ENCODE results near the gene ECE1. TPM values are rescaled to one million over a fixed set of nuclear protein-coding genes. Genes with fewer than 3 reads are reported as not detected.
"Not testable (repeated sequence)": the region's sequence is repeated elsewhere in the genome, so short reads cannot be mapped to it uniquely, and the experiment has no call there.

ECE1 gene
- total RNA-seq, 1 donor from 2014 or later, result 90.9 TPM

DNA sequence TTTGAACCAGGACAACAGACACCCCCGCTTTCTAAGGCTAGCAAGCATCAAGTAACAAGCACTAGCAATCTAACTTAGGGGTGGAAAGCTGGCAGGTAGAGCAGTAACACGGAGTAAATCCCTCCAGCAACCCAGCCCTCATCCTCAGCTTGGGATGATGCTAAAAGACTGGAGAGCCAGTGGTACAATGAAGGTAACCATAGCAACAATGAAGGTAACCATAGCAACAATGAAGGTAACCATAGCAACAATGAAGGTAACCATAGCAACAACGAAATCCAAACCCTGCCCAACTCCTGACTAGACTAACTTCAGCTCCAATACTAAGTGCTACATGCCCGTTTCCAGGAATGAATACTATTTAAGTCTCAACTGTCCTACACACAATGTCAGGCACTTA lies 91.3 kb downstream of the ECE1 start:
- H3K4me3 ChIP-seq, result no peak overlapping the region
- intact Hi-C loops (cut with DNase I), result no loop called here
- H3K36me3 ChIP-seq, result no peaks in the 10 kb centered on the region
- ATAC-seq, result no peak
- no peaks in the 10 kb centered on the region for H3K9me3 ChIP-seq
- H3K4me1 ChIP-seq, result no peaks in the 10 kb centered on the region
- DNase-seq, result no peak
- H3K27me3 ChIP-seq (ENCODE audit: low read depth), result no peaks in the 10 kb centered on the region
- no peak for TF ChIP-seq CTCF (IDR thresholded peaks at IDR 0.05)
- no peak overlapping the region for H3K27ac ChIP-seq

- Histone ChIP-seq H3K9me3 (no peaks in the 10 kb centered on the region), H3K4me1 (no peaks in the 10 kb centered on the region), H3K4me3 (no peak overlapping the region), H3K27me3 (ENCODE audit: low read depth) (no peaks in the 10 kb centered on the region), H3K36me3 (no peaks in the 10 kb centered on the region), H3K27ac (no peak overlapping the region)
- DNase-seq (no peak), ATAC-seq (no peak)
- TF ChIP-seq CTCF (IDR thresholded peaks at IDR 0.05), result no peak
- intact Hi-C loops (cut with DNase I), result no loop called here
Observed at GRCh38 chr1:21192871-21193270, 97.4 kb downstream of the ECE1 start.

DNA sequence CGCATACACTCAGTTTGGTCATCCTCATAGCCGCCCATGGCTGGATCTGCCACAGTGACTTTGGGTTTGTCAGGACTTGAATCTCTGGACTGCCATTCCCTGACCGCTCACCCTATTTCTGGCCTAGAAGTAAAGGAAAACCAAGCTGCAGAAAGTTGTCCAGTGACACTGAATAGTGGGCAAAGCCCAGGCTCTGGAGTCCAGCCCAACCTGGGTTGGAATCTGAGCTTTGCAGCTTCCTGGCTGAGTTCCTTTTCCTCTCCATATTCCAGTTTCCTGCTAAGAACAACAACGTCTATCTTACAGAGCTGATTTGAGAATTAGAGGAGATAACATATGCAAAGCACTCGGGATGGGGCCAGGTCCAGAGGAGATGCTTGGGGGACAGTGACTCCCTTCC lies 98.0 kb downstream of the ECE1 start:
- no peak overlapping the region for H3K27ac ChIP-seq
- no peak for ATAC-seq
- no peaks in the 10 kb centered on the region for H3K27me3 ChIP-seq (ENCODE audit: low read depth)
- H3K36me3 ChIP-seq, result no peaks in the 10 kb centered on the region
- TF ChIP-seq CTCF (IDR thresholded peaks at IDR 0.05), result no peak
- intact Hi-C loops (cut with DNase I), result no loop called here
- DNase-seq, result no peak
- H3K4me1 ChIP-seq, result no peaks in the 10 kb centered on the region
- H3K4me3 ChIP-seq, result no peak overlapping the region
- no peaks in the 10 kb centered on the region for H3K9me3 ChIP-seq

DNA sequence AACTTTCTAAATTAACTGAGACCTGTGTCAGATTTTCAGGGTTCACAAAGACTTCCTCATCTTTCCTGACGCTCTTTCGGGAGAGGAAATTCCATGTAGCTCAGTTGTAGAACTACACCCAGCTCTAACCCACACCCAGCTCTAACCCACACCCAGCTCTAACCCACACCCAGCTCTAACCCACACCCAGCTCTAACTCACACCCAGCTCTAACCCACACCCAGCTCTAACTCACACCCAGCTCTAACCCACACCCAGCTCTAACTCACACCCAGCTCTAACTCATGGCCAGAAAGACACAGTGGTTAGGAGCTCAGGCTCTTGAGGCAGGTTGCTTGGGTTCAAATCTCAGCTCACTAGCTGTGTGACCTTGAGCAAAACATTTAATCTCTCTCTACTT lies 99.5 kb downstream of the ECE1 start:
- H3K9me3 ChIP-seq; DNase-seq; H3K27ac ChIP-seq; ATAC-seq; H3K36me3 ChIP-seq; H3K4me3 ChIP-seq; H3K27me3 ChIP-seq (ENCODE audit: low read depth); intact Hi-C loops (cut with DNase I); H3K4me1 ChIP-seq: not testable (repeated sequence)

DNA sequence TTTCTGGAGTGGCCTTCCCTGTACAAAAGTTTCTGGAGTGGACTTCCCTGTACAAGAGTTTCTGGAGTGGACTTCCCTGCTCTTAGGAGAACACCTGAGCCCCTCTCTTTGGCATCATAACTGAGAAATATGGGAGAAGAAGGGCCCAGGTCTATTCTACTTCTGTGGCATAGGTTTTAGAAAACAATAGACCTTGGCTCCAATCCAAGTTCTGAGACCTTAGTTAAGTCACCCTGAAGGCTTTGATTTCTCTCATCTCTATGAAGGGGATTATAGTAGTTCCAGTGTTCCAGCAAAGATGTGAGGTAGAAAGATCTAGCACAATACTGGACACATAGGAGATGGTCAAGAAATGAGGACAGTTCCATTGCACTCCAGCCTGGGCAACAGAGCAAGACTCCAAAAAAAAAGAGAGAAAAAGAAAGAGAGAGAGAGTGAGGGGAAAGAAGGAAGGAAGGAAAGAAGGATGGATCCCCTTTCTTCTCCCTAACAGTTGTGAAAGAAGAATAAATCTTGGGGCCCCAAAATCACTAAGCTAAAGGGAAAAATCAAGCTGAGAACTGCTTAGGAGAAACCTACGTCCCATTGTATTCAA lies 100.3 kb downstream of the ECE1 start:
- intact Hi-C loops (cut with DNase I), result no loop called here
- DNase-seq, result no peak
- Histone ChIP-seq H3K9me3 (no peaks in the 10 kb centered on the region), H3K36me3 (no peaks in the 10 kb centered on the region), H3K4me1 (no peaks in the 10 kb centered on the region), H3K4me3 (no peak overlapping the region), H3K27me3 (ENCODE audit: low read depth) (no peaks in the 10 kb centered on the region), H3K27ac (no peak overlapping the region)
- ATAC-seq, result no peak
- TF ChIP-seq CTCF (IDR thresholded peaks at IDR 0.05), result no peak

DNA sequence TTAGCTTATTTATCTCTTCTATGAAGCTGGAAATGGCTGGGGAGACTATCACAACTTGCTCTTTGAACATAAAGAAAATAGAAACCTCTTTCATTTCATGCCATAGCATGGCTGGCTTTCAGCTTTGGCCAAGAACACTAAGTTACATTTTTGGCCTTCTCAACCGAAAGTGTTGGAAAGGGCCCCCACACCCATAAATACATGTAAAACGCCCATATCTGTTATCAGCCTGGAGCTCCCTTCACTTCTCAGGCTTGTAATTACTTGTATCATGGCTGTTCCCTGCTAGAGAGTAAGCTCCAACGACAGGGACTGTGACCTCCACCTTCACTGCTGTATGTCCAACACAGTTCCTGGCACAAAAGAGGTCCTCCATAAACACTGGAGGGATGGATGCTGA lies 100.8 kb downstream of the ECE1 start:
- Histone ChIP-seq H3K36me3 (no peaks in the 10 kb centered on the region), H3K4me3 (no peak overlapping the region), H3K9me3 (no peaks in the 10 kb centered on the region), H3K27ac (no peak overlapping the region), H3K27me3 (ENCODE audit: low read depth) (no peaks in the 10 kb centered on the region), H3K4me1 (no peaks in the 10 kb centered on the region)
- intact Hi-C loops (cut with DNase I), result no loop called here
- DNase-seq (no peak), ATAC-seq (no peak)
- TF ChIP-seq CTCF (IDR thresholded peaks at IDR 0.05), result no peak
